H9 (cell line): ENCODE measurements around the gene CCDC92B. TPM values are rescaled to one million over a fixed set of nuclear protein-coding genes. Genes with fewer than 3 reads are reported as not detected.
A peak's percentile ranks its signal among the peaks of the same experiment; 100 is the strongest.

Experiments
- DNase-seq: peaks from one replicate; pipeline ENCODE4 v3.0.0-alpha.2; 2017
- H2AFZ ChIP-seq: one replicate; pipeline ENCODE4 v1.6.1; 2013; ENCODE audit warnings: mild to moderate bottlenecking, low read length, control low read depth, moderate library complexity
- H2AK5ac ChIP-seq: 2 replicates; pipeline ENCODE4 v1.6.1; 2013; ENCODE audit warnings: low read length, control low read depth, mixed read lengths; ENCODE audit not compliant: insufficient read length
- H2BK120ac ChIP-seq: one replicate; pipeline ENCODE4 v1.6.1; 2013; ENCODE audit warnings: low read depth, mild to moderate bottlenecking, low read length, control low read depth, inconsistent platforms; ENCODE audit not compliant: poor library complexity, severe bottlenecking
- H2BK12ac ChIP-seq: 2 replicates; pipeline ENCODE4 v1.6.1; 2013; ENCODE audit warnings: low read length, control low read depth, mixed read lengths, low read depth; ENCODE audit not compliant: insufficient read length
- H2BK15ac ChIP-seq: 2 replicates; pipeline ENCODE4 v1.6.1; 2013; ENCODE audit warnings: low read depth, low read length, control low read depth
- H2BK20ac ChIP-seq: one replicate; pipeline ENCODE4 v1.6.1; 2013; ENCODE audit warnings: low read depth, mild to moderate bottlenecking, low read length, control low read depth, inconsistent platforms; ENCODE audit not compliant: poor library complexity, severe bottlenecking
- H2BK5ac ChIP-seq: 2 replicates; pipeline ENCODE4 v1.6.1; 2013; ENCODE audit warnings: low read length, control low read depth, mixed read lengths; ENCODE audit not compliant: insufficient read length
- H3K14ac ChIP-seq: 2 replicates; pipeline ENCODE4 v1.6.1; 2013; ENCODE audit warnings: low read length, control low read depth; ENCODE audit not compliant: insufficient read depth
- H3K18ac ChIP-seq: 2 replicates; pipeline ENCODE4 v1.6.1; 2013; ENCODE audit warnings: low read depth, mild to moderate bottlenecking, mixed read lengths, low read length, control low read depth; ENCODE audit not compliant: insufficient read length
- H3K23ac ChIP-seq: 2 replicates; pipeline ENCODE4 v1.6.1; 2013; ENCODE audit warnings: low read length, control low read depth, mixed read lengths, low read depth; ENCODE audit not compliant: insufficient read length
- H3K23me2 ChIP-seq: 2 replicates; pipeline ENCODE4 v1.6.1; 2013; ENCODE audit warnings: low read depth, mild to moderate bottlenecking, mixed read lengths, low read length, control low read depth; ENCODE audit not compliant: insufficient read length, poor library complexity, severe bottlenecking
- H3K27ac ChIP-seq: 2 replicates; pipeline ENCODE4 v1.5.1; 2013; ENCODE audit warnings: low read length, control low read depth, mixed read lengths, low read depth; ENCODE audit not compliant: insufficient read length
- H3K27me3 ChIP-seq: 2 replicates; pipeline ENCODE4 v1.6.1; 2013; ENCODE audit warnings: low read length, control low read depth, inconsistent platforms; ENCODE audit not compliant: insufficient read depth
- H3K4ac ChIP-seq: 2 replicates; pipeline ENCODE4 v1.6.1; 2013; ENCODE audit warnings: low read depth, mild to moderate bottlenecking, control low read depth, inconsistent platforms, low read length, moderate library complexity
- H3K4me1 ChIP-seq: 2 replicates; pipeline ENCODE4 v1.6.1; 2013; ENCODE audit warnings: low read length, control low read depth, inconsistent platforms; ENCODE audit not compliant: insufficient read depth
- H3K4me2 ChIP-seq: 2 replicates; pipeline ENCODE4 v1.6.1; 2013; ENCODE audit warnings: low read length, control low read depth, mixed read lengths; ENCODE audit not compliant: insufficient read length, insufficient read depth
- H3K56ac ChIP-seq: 2 replicates; pipeline ENCODE4 v1.6.1; 2013; ENCODE audit warnings: low read depth, mild to moderate bottlenecking, mixed read lengths, low read length, control low read depth; ENCODE audit not compliant: insufficient read length
- H3K79me1 ChIP-seq: 2 replicates; pipeline ENCODE4 v1.6.1; 2013; ENCODE audit warnings: low read depth, mild to moderate bottlenecking, moderate library complexity, low read length, control low read depth, inconsistent platforms; ENCODE audit not compliant: insufficient read depth, poor library complexity, severe bottlenecking
- H3K79me2 ChIP-seq: 2 replicates; pipeline ENCODE4 v1.6.1; 2013; ENCODE audit warnings: low read length, control low read depth, inconsistent platforms; ENCODE audit not compliant: insufficient read depth
- H3K9ac ChIP-seq: 2 replicates; pipeline ENCODE4 v1.6.1; 2013; ENCODE audit warnings: low read length, control low read depth, mixed read lengths; ENCODE audit not compliant: insufficient read length; ENCODE audit errors: extremely low read depth
- H3K9me3 ChIP-seq: one replicate; pipeline ENCODE4 v1.6.1; 2013; ENCODE audit warnings: low read depth, low read length, inconsistent platforms; ENCODE audit not compliant: control insufficient read depth
- H3T11ph ChIP-seq: one replicate; pipeline ENCODE4 v1.6.1; 2013; ENCODE audit warnings: mild to moderate bottlenecking, low read length, control low read depth, inconsistent platforms
- H4K20me1 ChIP-seq: one replicate; pipeline ENCODE4 v1.6.1; 2013; ENCODE audit not compliant: control insufficient read depth, insufficient read length, insufficient read depth
- H4K5ac ChIP-seq: 2 replicates; pipeline ENCODE4 v1.6.1; 2013; ENCODE audit warnings: low read depth, mild to moderate bottlenecking, mixed read lengths, low read length, control low read depth; ENCODE audit not compliant: insufficient read length
- H4K8ac ChIP-seq: replicated peaks from 2 replicates; pipeline ENCODE4 v1.6.1; 2013; ENCODE audit warnings: low read length, control low read depth, mixed read lengths, low read depth; ENCODE audit not compliant: insufficient read length
- H4K91ac ChIP-seq: 2 replicates; pipeline ENCODE4 v1.6.1; 2013; ENCODE audit warnings: low read depth, mild to moderate bottlenecking, moderate library complexity, mixed read lengths, low read length, control low read depth; ENCODE audit not compliant: insufficient read length
- H3K27ac Mint-ChIP-seq, 3 experiments: 2 replicates in 2 of 3; 3 replicates in 1 of 3; pipeline ENCODE4 v1.8.0; 2020 to 2021; ENCODE audit warnings: mixed read lengths in 3 of 3, mild to moderate bottlenecking in 1 of 3, moderate library complexity in 1 of 3
- H3K27me3 Mint-ChIP-seq: 2 replicates; pipeline ENCODE4 v1.8.0; 2021; ENCODE audit warnings: low read depth, mild to moderate bottlenecking, moderate library complexity, mixed read lengths
- H3K36me3 Mint-ChIP-seq, 3 experiments: 2 replicates in 2 of 3; 3 replicates in 1 of 3; pipeline ENCODE4 v1.8.0; 2020 to 2021; ENCODE audit warnings: low read depth in 3 of 3, mixed read lengths in 3 of 3; ENCODE audit not compliant: insufficient read depth in 1 of 3
- H3K4me1 Mint-ChIP-seq, 2 experiments: 2 replicates each; pipeline ENCODE4 v1.8.0; 2020; ENCODE audit warnings: mixed read lengths in 2 of 2
- H3K4me3 Mint-ChIP-seq, 2 experiments: 2 replicates in 1 of 2; 3 replicates in 1 of 2; pipeline ENCODE4 v1.8.0; 2020 to 2021; ENCODE audit warnings: mild to moderate bottlenecking in 2 of 2, mixed read lengths in 2 of 2, moderate library complexity in 1 of 2
- H3K9me3 Mint-ChIP-seq, 2 experiments: 2 replicates in 1 of 2; 3 replicates in 1 of 2; pipeline ENCODE4 v1.8.0; 2020; ENCODE audit warnings: mild to moderate bottlenecking in 2 of 2, mixed read lengths in 2 of 2, moderate library complexity in 1 of 2
- WGBS: extraction: QIAGEN DNeasy Blood & Tissue Kit; methylation state at CpG from one replicate; pipeline ENCODE4 v1.1.7; 2013; ENCODE audit warnings: missing lambda C conversion rate, low lambda C conversion rate, mixed read lengths; ENCODE audit not compliant: insufficient read length; ENCODE audit errors: extremely low coverage; 5-methylcytosine and 5-hydroxymethylcytosine counted together
- total RNA-seq: library from RNA; stranded (reverse); gene quantifications from 2 replicates; pipeline ENCODE4 v1.2.1, GENCODE V29; 2021
- TF ChIP-seq, protein P1 (sequence below): fragments of 200-600 bp; sonication (generic); conservative IDR thresholded peaks from 3 replicates; pipeline ENCODE4 v1.8.0; 2021; ENCODE audit warnings: antibody characterized with exemption, mild to moderate bottlenecking

Gene CCDC92B
- total RNA-seq, 1 experiment from 2014 or later: 8.0 TPM

GRCh38 chr17:2751491-2751890 lies 2.0 kb upstream of the CCDC92B start:
- Histone ChIP-seq H3K79me2 (no peaks in the 10 kb centered on the region), H2AK5ac (no peak overlapping the region), H3K27me3 (no peaks in the 10 kb centered on the region), H3K9ac (no peak overlapping the region), H2BK20ac (no peak overlapping the region), H2BK15ac (no peak overlapping the region), H4K91ac (no peak overlapping the region), H3K4me1 (no peaks in the 10 kb centered on the region), H2BK5ac (no peak overlapping the region), H3K9me3 (no peaks in the 10 kb centered on the region), H3K27ac (no peak overlapping the region), H2AFZ (no peak overlapping the region), H3K4me2 (peak overlapping the region; percentile 3), H4K8ac (no peak overlapping the region), H3K79me1 (no peaks in the 10 kb centered on the region), H3K18ac (no peak overlapping the region), H2BK120ac (no peak overlapping the region), H3K23me2 (peaks cover 5% of the 10 kb centered on the region), H4K20me1 (no peaks in the 10 kb centered on the region), H2BK12ac (no peak overlapping the region), H3K14ac (no peak overlapping the region), H3T11ph (no peak overlapping the region), H3K23ac (no peak overlapping the region), H4K5ac (no peak overlapping the region), H3K4ac (no peak overlapping the region), H3K56ac (no peak overlapping the region)
- H3K36me3 Mint-ChIP-seq: no peaks in the 10 kb centered on the region
- peaks cover 37% of the 10 kb centered on the region for H3K27me3 Mint-ChIP-seq
- no CpG with 5 or more reads among the region's 2 CpGs for WGBS
- H3K4me3 Mint-ChIP-seq: 0 out of 5 replicates have a peak overlapping the region, but pooled peaks of 1 of the 2 experiments have one; percentile 17
- no peaks in the 10 kb centered on the region for H3K9me3 Mint-ChIP-seq
- TF ChIP-seq, protein P1, sequence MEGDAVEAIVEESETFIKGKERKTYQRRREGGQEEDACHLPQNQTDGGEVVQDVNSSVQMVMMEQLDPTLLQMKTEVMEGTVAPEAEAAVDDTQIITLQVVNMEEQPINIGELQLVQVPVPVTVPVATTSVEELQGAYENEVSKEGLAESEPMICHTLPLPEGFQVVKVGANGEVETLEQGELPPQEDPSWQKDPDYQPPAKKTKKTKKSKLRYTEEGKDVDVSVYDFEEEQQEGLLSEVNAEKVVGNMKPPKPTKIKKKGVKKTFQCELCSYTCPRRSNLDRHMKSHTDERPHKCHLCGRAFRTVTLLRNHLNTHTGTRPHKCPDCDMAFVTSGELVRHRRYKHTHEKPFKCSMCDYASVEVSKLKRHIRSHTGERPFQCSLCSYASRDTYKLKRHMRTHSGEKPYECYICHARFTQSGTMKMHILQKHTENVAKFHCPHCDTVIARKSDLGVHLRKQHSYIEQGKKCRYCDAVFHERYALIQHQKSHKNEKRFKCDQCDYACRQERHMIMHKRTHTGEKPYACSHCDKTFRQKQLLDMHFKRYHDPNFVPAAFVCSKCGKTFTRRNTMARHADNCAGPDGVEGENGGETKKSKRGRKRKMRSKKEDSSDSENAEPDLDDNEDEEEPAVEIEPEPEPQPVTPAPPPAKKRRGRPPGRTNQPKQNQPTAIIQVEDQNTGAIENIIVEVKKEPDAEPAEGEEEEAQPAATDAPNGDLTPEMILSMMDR: peak; percentile 21; the same call in 1 of the 3 replicates
- peak; percentile 67 for DNase-seq
- peaks cover 12 to 20% of the 10 kb centered on the region in 2 experiments for H3K4me1 Mint-ChIP-seq
- no peak overlapping the region for H3K27ac Mint-ChIP-seq
